ENCODE results near the gene PCNT. TPM values are rescaled to one million over a fixed set of nuclear protein-coding genes. Genes with fewer than 3 reads are reported as not detected.

The PCNT gene
- total RNA-seq, 1 experiment from 2014 or later = 39.6 TPM

DNA sequence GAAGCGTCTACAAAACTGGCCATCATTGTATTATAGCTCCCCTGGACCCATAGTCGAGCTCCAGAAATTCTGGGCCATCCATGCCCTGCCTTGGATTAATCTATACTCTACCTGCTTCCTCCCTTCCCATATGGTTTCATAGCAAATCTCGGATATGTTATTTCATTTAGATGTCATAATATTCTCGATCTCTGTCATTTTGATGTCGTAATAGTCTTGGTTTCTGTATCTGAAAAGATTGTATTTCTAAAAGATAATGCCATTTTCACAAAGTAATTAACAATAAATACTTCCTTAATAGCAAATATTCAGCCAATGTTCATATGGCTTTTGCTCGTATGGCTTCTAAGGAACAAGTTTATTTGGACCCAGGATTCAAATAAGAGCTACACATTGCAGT is 169.9 kb downstream of the PCNT start:
- Mint-ChIP-seq H3K27ac (no peak overlapping the region), H3K9me3 (no peaks in the 10 kb centered on the region), H3K27me3 (ENCODE audit: low read depth) (no peaks in the 10 kb centered on the region), H3K36me3 (ENCODE audit: insufficient read depth in 1 of 3, low read depth in 3 of 3) (peaks cover 0 to 27% (median 14%) of the 10 kb centered on the region in 3 experiments; a peak in 6 of 7 replicates), H3K4me3 (no peak overlapping the region), H3K4me1 (peaks cover 3 to 4% of the 10 kb centered on the region in 2 experiments; a peak in 1 of 4 replicates)
- Histone ChIP-seq H3T11ph (ENCODE audit: low read length) (no peak overlapping the region), H4K91ac (ENCODE audit: insufficient read length, low read depth, low read length) (no peak overlapping the region), H3K23ac (ENCODE audit: insufficient read length, low read depth, low read length) (no peak overlapping the region), H3K14ac (ENCODE audit: insufficient read depth, low read length) (no peak overlapping the region), H3K9ac (ENCODE audit: extremely low read depth, insufficient read length, low read length) (no peak overlapping the region), H3K9me3 (ENCODE audit: control insufficient read depth, low read depth, low read length) (no peaks in the 10 kb centered on the region), H3K18ac (ENCODE audit: insufficient read length, low read depth, low read length) (no peak overlapping the region), H2BK120ac (ENCODE audit: low read depth, low read length, poor library complexity, severe bottlenecking) (no peak overlapping the region), H2BK12ac (ENCODE audit: insufficient read length, low read depth, low read length) (no peak overlapping the region), H3K4me1 (ENCODE audit: insufficient read depth, low read length) (no peaks in the 10 kb centered on the region), H3K79me2 (ENCODE audit: insufficient read depth, low read length) (no peaks in the 10 kb centered on the region), H4K8ac (replicated peaks; ENCODE audit: insufficient read length, low read depth, low read length) (no peak overlapping the region), H2AFZ (ENCODE audit: low read length) (no peak overlapping the region), H3K23me2 (ENCODE audit: insufficient read length, low read depth, low read length, poor library complexity, severe bottlenecking) (no peaks in the 10 kb centered on the region), H4K5ac (ENCODE audit: insufficient read length, low read depth, low read length) (no peak overlapping the region), H2BK15ac (ENCODE audit: low read depth, low read length) (no peak overlapping the region), H3K4ac (ENCODE audit: low read depth, low read length) (no peak overlapping the region), H3K79me1 (ENCODE audit: insufficient read depth, low read depth, low read length, poor library complexity, severe bottlenecking) (no peaks in the 10 kb centered on the region), H3K27ac (ENCODE audit: insufficient read length, low read depth, low read length) (no peak overlapping the region), H4K20me1 (ENCODE audit: control insufficient read depth, insufficient read depth, insufficient read length) (no peaks in the 10 kb centered on the region), H3K56ac (ENCODE audit: insufficient read length, low read depth, low read length) (no peak overlapping the region), H2BK20ac (ENCODE audit: low read depth, low read length, poor library complexity, severe bottlenecking) (no peak overlapping the region), H2AK5ac (ENCODE audit: insufficient read length, low read length) (no peak overlapping the region), H3K27me3 (ENCODE audit: insufficient read depth, low read length) (no peaks in the 10 kb centered on the region), H2BK5ac (ENCODE audit: insufficient read length, low read length) (no peak overlapping the region), H3K4me2 (ENCODE audit: insufficient read depth, insufficient read length, low read length) (no peak overlapping the region)
- WGBS (ENCODE audit: extremely low coverage, insufficient read length, low lambda C conversion rate) = no CpG with 5 or more reads among the region's 6 CpGs
- no peak for DNase-seq
- no peak for TF ChIP-seq CTCF (conservative IDR thresholded peaks at IDR 0.05)

Other genes starting within 250 kb of the PCNT start
- 124 and 129 TPM in 2 replicates for gene COL6A2, start 226.0 kb upstream of the PCNT start, total RNA-seq (2021)
- 6.7 and 6.8 TPM in 2 replicates for gene FTCD, start 168.6 kb upstream of the PCNT start, total RNA-seq (2021)
- gene SPATC1L, start 139.7 kb upstream of the PCNT start, total RNA-seq (2021) = 32.8 and 36.0 TPM in 2 replicates
- gene LSS, start 95.4 kb upstream of the PCNT start, total RNA-seq (2021) = 68.7 and 69.2 TPM in 2 replicates
- gene MCM3AP, start 38.5 kb upstream of the PCNT start, total RNA-seq (2021) = 113 and 124 TPM in 2 replicates
- 26.2 and 26.5 TPM in 2 replicates for gene YBEY, start 37.8 kb upstream of the PCNT start, total RNA-seq (2021)
- 17.2 and 19.1 TPM in 2 replicates for gene C21orf58, start 286 bp upstream of the PCNT start, total RNA-seq (2021)
- 23.0 and 25.2 TPM in 2 replicates for gene DIP2A, start 134.7 kb downstream of the PCNT start, total RNA-seq (2021)

Data from H9 (cell line).